ENCODE data around the gene CCK. TPM values are rescaled to one million over a fixed set of nuclear protein-coding genes. Genes with fewer than 3 reads are reported as not detected.

The CCK gene
- total RNA-seq, 1 donor from 2014 or later, result 1.1 TPM

GRCh38 chr3:42216931-42217333, 49.1 kb downstream of the CCK start:
- no peaks in the 10 kb centered on the region for H3K27me3 ChIP-seq
- no peak overlapping the region for H3K4me3 ChIP-seq
- no peak overlapping the region for H3K9ac ChIP-seq
- H3K79me2 ChIP-seq (ENCODE audit: low read depth), result no peaks in the 10 kb centered on the region
- no peaks in the 10 kb centered on the region for H3F3A ChIP-seq (ENCODE audit: low read depth)
- Mint-ChIP-seq H3K9me3 (no peaks in the 10 kb centered on the region), H3K4me1 (peaks cover 5% of the 10 kb centered on the region), H3K27me3 (ENCODE audit: insufficient read depth, low read depth) (peaks cover 2% of the 10 kb centered on the region), H3K36me3 (peaks cover 17% of the 10 kb centered on the region), H3K27ac (no peak overlapping the region), H3K4me3 (no peak overlapping the region)
- no peak overlapping the region for H2AFZ ChIP-seq (replicated peaks)
- H4K20me1 ChIP-seq (ENCODE audit: low read depth), result peaks cover 6% of the 10 kb centered on the region
- no peak for TF ChIP-seq EZH2 (IDR thresholded peaks at IDR 0.05)
- TF ChIP-seq CTCF (IDR thresholded peaks at IDR 0.05), result no peak
- TF ChIP-seq EZH2phosphoT487 (IDR thresholded peaks at IDR 0.05), result no peak
- no peak for DNase-seq (ENCODE audit: low spot score)
- H3K9me3 ChIP-seq (ENCODE audit: low read depth), result no peaks in the 10 kb centered on the region
- no peaks in the 10 kb centered on the region for H3K36me3 ChIP-seq
- no peak overlapping the region for H3K4me2 ChIP-seq
- H3K27ac ChIP-seq, result no peak overlapping the region
- H3K4me1 ChIP-seq, result peaks cover 16% of the 10 kb centered on the region

- Mint-ChIP-seq H3K27me3 (ENCODE audit: insufficient read depth, low read depth) (peaks cover 2% of the 10 kb centered on the region), H3K27ac (no peak overlapping the region), H3K9me3 (no peaks in the 10 kb centered on the region), H3K4me1 (peaks cover 10% of the 10 kb centered on the region), H3K4me3 (no peak overlapping the region), H3K36me3 (peaks cover 20% of the 10 kb centered on the region)
- DNase-seq (ENCODE audit: low spot score), result no peak
- Histone ChIP-seq H3K79me2 (ENCODE audit: low read depth) (no peaks in the 10 kb centered on the region), H2AFZ (replicated peaks) (no peak overlapping the region), H3K4me2 (no peak overlapping the region), H3F3A (ENCODE audit: low read depth) (no peaks in the 10 kb centered on the region), H3K36me3 (no peaks in the 10 kb centered on the region), H3K4me1 (peaks cover 23% of the 10 kb centered on the region), H3K27me3 (no peaks in the 10 kb centered on the region), H3K4me3 (no peak overlapping the region), H3K9ac (no peak overlapping the region), H3K27ac (no peak overlapping the region), H3K9me3 (ENCODE audit: low read depth) (no peaks in the 10 kb centered on the region), H4K20me1 (ENCODE audit: low read depth) (peaks cover 6% of the 10 kb centered on the region)
- TF ChIP-seq EZH2 (IDR thresholded peaks at IDR 0.05) (no peak), EZH2phosphoT487 (IDR thresholded peaks at IDR 0.05) (no peak), CTCF (IDR thresholded peaks at IDR 0.05) (no peak)
Observed at GRCh38 chr3:42216302-42216701, 49.7 kb downstream of the CCK start.

GRCh38 chr3:42214565-42215283, 51.3 kb downstream of the CCK start:
- H3K9ac ChIP-seq, result no peak overlapping the region
- no peaks in the 10 kb centered on the region for H3K9me3 Mint-ChIP-seq
- no peak overlapping the region for H3K27ac Mint-ChIP-seq
- peaks cover 2% of the 10 kb centered on the region for H3K27me3 Mint-ChIP-seq (ENCODE audit: insufficient read depth, low read depth)
- no peaks in the 10 kb centered on the region for H3F3A ChIP-seq (ENCODE audit: low read depth)
- H3K4me2 ChIP-seq, result no peak overlapping the region
- TF ChIP-seq CTCF (IDR thresholded peaks at IDR 0.05) (no peak), EZH2phosphoT487 (IDR thresholded peaks at IDR 0.05) (no peak), EZH2 (IDR thresholded peaks at IDR 0.05) (no peak)
- peaks cover 23% of the 10 kb centered on the region for H3K4me1 ChIP-seq
- H3K27ac ChIP-seq, result no peak overlapping the region
- no peaks in the 10 kb centered on the region for H3K9me3 ChIP-seq (ENCODE audit: low read depth)
- DNase-seq (ENCODE audit: low spot score), result no peak
- no peaks in the 10 kb centered on the region for H3K36me3 ChIP-seq
- H2AFZ ChIP-seq (replicated peaks), result no peak overlapping the region
- H4K20me1 ChIP-seq (ENCODE audit: low read depth), result peaks cover 6% of the 10 kb centered on the region
- H3K36me3 Mint-ChIP-seq, result peaks cover 21% of the 10 kb centered on the region
- no peak overlapping the region for H3K4me3 ChIP-seq
- H3K79me2 ChIP-seq (ENCODE audit: low read depth), result no peaks in the 10 kb centered on the region
- no peaks in the 10 kb centered on the region for H3K27me3 ChIP-seq
- no peak overlapping the region for H3K4me3 Mint-ChIP-seq
- H3K4me1 Mint-ChIP-seq, result peaks cover 10% of the 10 kb centered on the region

Data from neural progenitor cell (in vitro differentiated cells).